GM12878 (cell line): ENCODE results near the gene UTP11. TPM values are rescaled to one million over a fixed set of nuclear protein-coding genes. Genes with fewer than 3 reads are reported as not detected.

Source experiments
- ATAC-seq: fragments of 200-7000 bp; cut with Tn5 transposase; 3 replicates; pipeline ENCODE4 v1.9.1; 2020; ENCODE audit warnings: mild to moderate bottlenecking, moderate library complexity
- BruUV-seq: library from RNA; stranded (reverse); fragments of 400-500 nt; replicated peaks from 2 replicates; lab custom pipeline; 2021; lab: Mats Ljungman, UMichigan
- CTCF ChIA-PET: fragments of 300-600 bp; sonication (Branson Sonifier 250); formaldehyde crosslinking; extraction: SDS; loops from one replicate; lab custom pipeline; 2021; ENCODE audit warnings: inconsistent platforms; lab: Yijun Ruan, JAX
- POLR2A ChIA-PET: fragments of 350-600 bp; formaldehyde crosslinking; extraction: SDS; loops from one replicate; lab custom pipeline; 2021; ENCODE audit warnings: inconsistent platforms; lab: Charles Lee
- RAD21 ChIA-PET: fragments of 300-600 bp; sonication (Branson Sonifier 250); formaldehyde crosslinking; loops from one replicate; lab custom pipeline; 2023; ENCODE audit warnings: antibody characterized with exemption; ENCODE audit not compliant: unreplicated experiment; lab: Charles Lee
- SMC1A ChIA-PET: fragments of 300-600 bp; sonication (Branson Sonifier 250); formaldehyde crosslinking; loops from one replicate; lab custom pipeline; 2023; ENCODE audit not compliant: unreplicated experiment, uncharacterized antibody; lab: Charles Lee
- DNase-seq: peaks from one replicate; pipeline ENCODE4 v3.0.0-alpha.2; 2011; ENCODE audit warnings: low read depth, low spot score
- FAIRE-seq: peaks from 3 replicates; lab custom pipeline; 2011; peaks lifted over from hg19 to GRCh38; lab: Jason Lieb, UNC
- H2AFZ ChIP-seq: 2 replicates; pipeline ENCODE4 v1.6.0; 2011; ENCODE audit warnings: low read depth, low read length, control low read depth; ENCODE audit not compliant: control insufficient read depth
- H3K27ac ChIP-seq: 2 replicates; pipeline ENCODE4 v1.5.1; 2011; ENCODE audit warnings: control low read depth; ENCODE audit not compliant: control insufficient read depth, insufficient read depth
- H3K27me3 ChIP-seq, 2 experiments: replicated peaks in 1 of 2; 2 replicates each; pipeline versions ENCODE4 v1.6.0 to v1.6.1; 2011; ENCODE audit warnings: low read length in 1 of 2; ENCODE audit not compliant: control insufficient read depth in 2 of 2, insufficient read depth in 2 of 2
- H3K36me3 ChIP-seq, 2 experiments: 2 replicates each; pipeline ENCODE4 v1.5.1; 2011; ENCODE audit warnings: low read length in 1 of 2; ENCODE audit not compliant: control insufficient read depth in 2 of 2, insufficient read depth in 2 of 2
- H3K4me1 ChIP-seq: 2 replicates; pipeline ENCODE4 v1.6.1; 2011; ENCODE audit warnings: mild to moderate bottlenecking, low read length, moderate library complexity, mixed read lengths; ENCODE audit not compliant: control insufficient read depth, insufficient read depth
- H3K4me2 ChIP-seq: 2 replicates; pipeline ENCODE4 v1.6.0; 2011; ENCODE audit warnings: control low read depth; ENCODE audit not compliant: control insufficient read depth, insufficient read depth
- H3K4me3 ChIP-seq: fragments of 200-600 bp; sonication (generic); 2 replicates; pipeline ENCODE4 v1.5.1; 2016
- H3K79me2 ChIP-seq: 2 replicates; pipeline ENCODE4 v1.6.0; 2011; ENCODE audit warnings: low read length; ENCODE audit not compliant: control insufficient read depth, insufficient read depth
- H3K9ac ChIP-seq: 2 replicates; pipeline ENCODE4 v1.8.0; 2011; ENCODE audit warnings: low read length, control low read depth, mixed read lengths; ENCODE audit not compliant: control insufficient read depth, insufficient read depth
- H3K9me3 ChIP-seq: replicated peaks from 3 replicates; pipeline ENCODE4 v1.5.1; 2011; ENCODE audit warnings: mild to moderate bottlenecking, low read length; ENCODE audit not compliant: control insufficient read depth, insufficient read depth
- H4K20me1 ChIP-seq: 2 replicates; pipeline ENCODE4 v1.6.0; 2011; ENCODE audit not compliant: control insufficient read depth, insufficient read depth
- ASH2L ChIP-seq: fragments of 300-600, 200-600 bp; sonication (generic); IDR thresholded peaks from 2 replicates; pipeline ENCODE4 v1.6.1; 2017; ENCODE audit warnings: low read depth, mild to moderate bottlenecking, borderline replicate concordance
- CBX3 ChIP-seq: fragments of 200-600 bp; sonication (generic); IDR thresholded peaks from 2 replicates; pipeline ENCODE4 v1.6.1; 2016; ENCODE audit warnings: low read depth, borderline replicate concordance
- E2F4 ChIP-seq: IDR thresholded peaks from 2 replicates; pipeline ENCODE4 v1.6.1; 2012; ENCODE audit warnings: low read depth, low read length, improper control_type of control experiment
- GABPA ChIP-seq: IDR thresholded peaks from 2 replicates; pipeline ENCODE4 v1.6.1; 2014; ENCODE audit warnings: antibody characterized with exemption, low read depth, mild to moderate bottlenecking, inconsistent platforms
- IKZF1 ChIP-seq: fragments of 450-650 bp; conservative IDR thresholded peaks from 2 replicates; pipeline ENCODE4 v1.6.1; 2017; ENCODE audit warnings: antibody characterized with exemption, mild to moderate bottlenecking
- IRF4 ChIP-seq: IDR thresholded peaks from 2 replicates; pipeline ENCODE4 v1.6.1; 2011; ENCODE audit warnings: low read depth, low read length
- MEF2B ChIP-seq: fragments of 450-650 bp; IDR thresholded peaks from 2 replicates; pipeline ENCODE4 v1.6.1; 2018; ENCODE audit warnings: mild to moderate bottlenecking, moderate library complexity; ENCODE audit not compliant: partially characterized antibody, poor library complexity, severe bottlenecking
- MYC ChIP-seq: IDR thresholded peaks from 2 replicates; pipeline ENCODE4 v1.6.1; 2011; ENCODE audit warnings: mild to moderate bottlenecking, low read length, moderate library complexity, inconsistent platforms; ENCODE audit not compliant: insufficient read depth, insufficient replicate concordance, insufficient read length, severe bottlenecking
- NR2C2 ChIP-seq: IDR thresholded peaks from 2 replicates; pipeline ENCODE4 v1.6.1; 2011; ENCODE audit warnings: borderline replicate concordance, low read depth; ENCODE audit not compliant: control insufficient read depth, insufficient read length
- SPI1 ChIP-seq: IDR thresholded peaks from 2 replicates; pipeline ENCODE4 v1.6.1; 2011; ENCODE audit warnings: low read depth, mild to moderate bottlenecking, low read length, moderate library complexity, borderline replicate concordance; ENCODE audit not compliant: insufficient read depth
- SREBF1 ChIP-seq: IDR thresholded peaks from 2 replicates; pipeline ENCODE4 v1.6.1; 2012; ENCODE audit warnings: mild to moderate bottlenecking, low read length
- SREBF2 ChIP-seq: IDR thresholded peaks from 2 replicates; pipeline ENCODE4 v1.6.1; 2012; ENCODE audit warnings: mild to moderate bottlenecking, low read length
- TCF12 ChIP-seq: IDR thresholded peaks from 2 replicates; pipeline ENCODE4 v1.6.1; 2011; ENCODE audit warnings: low read depth, mild to moderate bottlenecking, low read length
- YY1 ChIP-seq: IDR thresholded peaks from 2 replicates; pipeline ENCODE4 v1.6.1; 2011; ENCODE audit warnings: low read depth, mild to moderate bottlenecking, low read length
- ZNF207 ChIP-seq: fragments of 450-650 bp; IDR thresholded peaks from 2 replicates; pipeline ENCODE4 v1.6.1; 2014; ENCODE audit warnings: antibody characterized with exemption, mild to moderate bottlenecking, borderline replicate concordance
- WGBS: methylation state at CpG from one replicate; pipeline ENCODE4 v1.1.6; 2016; ENCODE audit warnings: low lambda C conversion rate; ENCODE audit not compliant: insufficient replicate concordance, insufficient coverage; ENCODE audit errors: missing lambda C conversion rate; 5-methylcytosine and 5-hydroxymethylcytosine counted together
- in situ Hi-C: fragments of 300-500 bp; cut with MboI; formaldehyde crosslinking; loops from 9 replicates; pipeline ENCODE4 v1.14.3; 2018; ENCODE audit warnings: mixed read lengths
- intact Hi-C: fragments of 100-400 bp; cut with micrococcal nuclease; formaldehyde crosslinking; loops from one replicate; pipeline ENCODE4 v1.14.2; 2022; ENCODE audit not compliant: unreplicated experiment
- polyA plus RNA-seq, 11 experiments: library from polyadenylated mRNA; depleted of rRNA in 4 of 11; unstranded in 6 of 11; stranded (reverse) in 5 of 11; fragments of >200 nt; fragmentation: Nextera tagmentation in 4 of 11; fragmentation: Illumina TruSeq in 1 of 11; extraction: Ambion mirVana in 4 of 11; extraction: Trizol in 1 of 11; gene quantifications; 1 replicate in 1 of 11; 2 replicates in 10 of 11; pipeline versions ENCODE4 v1.2.1 to v1.2.3, GENCODE V29; 2011 to 2016; ENCODE audit warnings: inconsistent platforms in 2 of 11, missing spikeins in 2 of 11, low read depth in 1 of 11
- total RNA-seq, 4 experiments: library from RNA; depleted of rRNA in 3 of 4; stranded (reverse); fragments of >200 nt in 3 of 4; fragmentation: Illumina TruSeq in 1 of 4; extraction: Trizol in 1 of 4; gene quantifications; 2 replicates each; pipeline versions ENCODE4 v1.2.1 to v1.2.3, GENCODE V29; 2013 to 2021
- TF ChIP-seq, protein P1 (sequence below): fragments of 450-650 bp; IDR thresholded peaks from 2 replicates; pipeline ENCODE4 v1.6.1; 2014; ENCODE audit warnings: mild to moderate bottlenecking

UTP11 gene
- total and polyA plus RNA-seq, 10 of the 15 experiments (the other 5 are each of a cell fraction or from before 2014, with no cell fraction given): 34.5 to 146 (median 64.2) TPM

GRCh38 chr1:38009841-38010180, 2.7 kb upstream of the UTP11 start:
- Histone ChIP-seq H4K20me1 (no peaks in the 10 kb centered on the region), H3K9me3 (no peaks in the 10 kb centered on the region), H3K4me2 (no peak overlapping the region), H3K27ac (no peak overlapping the region), H2AFZ (no peak overlapping the region), H3K36me3 (no peaks in the 10 kb centered on the region), H3K79me2 (peaks cover 21% of the 10 kb centered on the region), H3K9ac (no peak overlapping the region), H3K4me1 (peaks cover 8% of the 10 kb centered on the region; the same call in 1 of the 2 replicates), H3K27me3 (no peaks in the 10 kb centered on the region), H3K4me3 (no peak overlapping the region)
- RAD21 ChIA-PET: interaction anchor here (0.7 kb wide), 1 partner anchor 21 kb away, joined by 3 read pairs; no protein-coding TSS in a partner anchor
- ATAC-seq: no peak
- BruUV-seq: no TSS peak
- CTCF ChIA-PET: interaction anchor here (1.0 to 1.7 kb wide), 4 partner anchors 17 to 32 kb away, joined by 3 to 6 read pairs (median 4); partner anchors contain the start of gene SF3A3
- SMC1A ChIA-PET: no interaction called here
- no peak for FAIRE-seq
- intact Hi-C loops: no loop called here
- POLR2A ChIA-PET: no interaction called here
- 89% methylated on average over 6 of the region's 6 CpGs for WGBS
- TF ChIP-seq IRF4: no peak
- TF ChIP-seq MYC: no peak
- TF ChIP-seq E2F4: no peak
- no peak for TF ChIP-seq SPI1
- TF ChIP-seq SREBF2: no peak
- no peak for TF ChIP-seq ASH2L
- TF ChIP-seq YY1: no peak
- no peak for TF ChIP-seq SREBF1
- no peak for TF ChIP-seq MEF2B
- TF ChIP-seq ZNF207: no peak
- no peak for TF ChIP-seq IKZF1
- TF ChIP-seq GABPA: no peak
- no peak for TF ChIP-seq CBX3
- no peak for TF ChIP-seq TCF12
- no peak for TF ChIP-seq NR2C2
- TF ChIP-seq, protein P1, sequence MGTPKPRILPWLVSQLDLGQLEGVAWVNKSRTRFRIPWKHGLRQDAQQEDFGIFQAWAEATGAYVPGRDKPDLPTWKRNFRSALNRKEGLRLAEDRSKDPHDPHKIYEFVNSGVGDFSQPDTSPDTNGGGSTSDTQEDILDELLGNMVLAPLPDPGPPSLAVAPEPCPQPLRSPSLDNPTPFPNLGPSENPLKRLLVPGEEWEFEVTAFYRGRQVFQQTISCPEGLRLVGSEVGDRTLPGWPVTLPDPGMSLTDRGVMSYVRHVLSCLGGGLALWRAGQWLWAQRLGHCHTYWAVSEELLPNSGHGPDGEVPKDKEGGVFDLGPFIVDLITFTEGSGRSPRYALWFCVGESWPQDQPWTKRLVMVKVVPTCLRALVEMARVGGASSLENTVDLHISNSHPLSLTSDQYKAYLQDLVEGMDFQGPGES: no peak
- DNase-seq: no peak
- in situ Hi-C loops: no loop called here
